Measurements from ENCODE around the gene WHRN. TPM values are rescaled to one million over a fixed set of nuclear protein-coding genes. Genes with fewer than 3 reads are reported as not detected.

The WHRN gene
- total RNA-seq, 1 experiment from 2014 or later, result 24.3 TPM

- TF ChIP-seq, protein P1, sequence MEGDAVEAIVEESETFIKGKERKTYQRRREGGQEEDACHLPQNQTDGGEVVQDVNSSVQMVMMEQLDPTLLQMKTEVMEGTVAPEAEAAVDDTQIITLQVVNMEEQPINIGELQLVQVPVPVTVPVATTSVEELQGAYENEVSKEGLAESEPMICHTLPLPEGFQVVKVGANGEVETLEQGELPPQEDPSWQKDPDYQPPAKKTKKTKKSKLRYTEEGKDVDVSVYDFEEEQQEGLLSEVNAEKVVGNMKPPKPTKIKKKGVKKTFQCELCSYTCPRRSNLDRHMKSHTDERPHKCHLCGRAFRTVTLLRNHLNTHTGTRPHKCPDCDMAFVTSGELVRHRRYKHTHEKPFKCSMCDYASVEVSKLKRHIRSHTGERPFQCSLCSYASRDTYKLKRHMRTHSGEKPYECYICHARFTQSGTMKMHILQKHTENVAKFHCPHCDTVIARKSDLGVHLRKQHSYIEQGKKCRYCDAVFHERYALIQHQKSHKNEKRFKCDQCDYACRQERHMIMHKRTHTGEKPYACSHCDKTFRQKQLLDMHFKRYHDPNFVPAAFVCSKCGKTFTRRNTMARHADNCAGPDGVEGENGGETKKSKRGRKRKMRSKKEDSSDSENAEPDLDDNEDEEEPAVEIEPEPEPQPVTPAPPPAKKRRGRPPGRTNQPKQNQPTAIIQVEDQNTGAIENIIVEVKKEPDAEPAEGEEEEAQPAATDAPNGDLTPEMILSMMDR (IDR thresholded peaks at IDR 0.05), result no peak
- no peak for TF ChIP-seq KAT7 (CRISPR knock-in tag; IDR thresholded peaks at IDR 0.05; ENCODE audit: borderline replicate concordance)
- TF ChIP-seq ATF1 (CRISPR knock-in tag; IDR thresholded peaks at IDR 0.05), result no peak
- TF ChIP-seq, protein P2, sequence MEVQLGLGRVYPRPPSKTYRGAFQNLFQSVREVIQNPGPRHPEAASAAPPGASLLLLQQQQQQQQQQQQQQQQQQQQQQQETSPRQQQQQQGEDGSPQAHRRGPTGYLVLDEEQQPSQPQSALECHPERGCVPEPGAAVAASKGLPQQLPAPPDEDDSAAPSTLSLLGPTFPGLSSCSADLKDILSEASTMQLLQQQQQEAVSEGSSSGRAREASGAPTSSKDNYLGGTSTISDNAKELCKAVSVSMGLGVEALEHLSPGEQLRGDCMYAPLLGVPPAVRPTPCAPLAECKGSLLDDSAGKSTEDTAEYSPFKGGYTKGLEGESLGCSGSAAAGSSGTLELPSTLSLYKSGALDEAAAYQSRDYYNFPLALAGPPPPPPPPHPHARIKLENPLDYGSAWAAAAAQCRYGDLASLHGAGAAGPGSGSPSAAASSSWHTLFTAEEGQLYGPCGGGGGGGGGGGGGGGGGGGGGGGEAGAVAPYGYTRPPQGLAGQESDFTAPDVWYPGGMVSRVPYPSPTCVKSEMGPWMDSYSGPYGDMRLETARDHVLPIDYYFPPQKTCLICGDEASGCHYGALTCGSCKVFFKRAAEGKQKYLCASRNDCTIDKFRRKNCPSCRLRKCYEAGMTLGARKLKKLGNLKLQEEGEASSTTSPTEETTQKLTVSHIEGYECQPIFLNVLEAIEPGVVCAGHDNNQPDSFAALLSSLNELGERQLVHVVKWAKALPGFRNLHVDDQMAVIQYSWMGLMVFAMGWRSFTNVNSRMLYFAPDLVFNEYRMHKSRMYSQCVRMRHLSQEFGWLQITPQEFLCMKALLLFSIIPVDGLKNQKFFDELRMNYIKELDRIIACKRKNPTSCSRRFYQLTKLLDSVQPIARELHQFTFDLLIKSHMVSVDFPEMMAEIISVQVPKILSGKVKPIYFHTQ (CRISPR knock-in tag; IDR thresholded peaks at IDR 0.05), result no peak
These were observed 41.6 kb upstream of the WHRN start (continued) for GRCh38 chr9:114546851-114547250.

GRCh38 chr9:114545055-114545454, 39.8 kb upstream of the WHRN start:
- peaks cover 12% of the 10 kb centered on the region for H3K4me1 Mint-ChIP-seq
- DNase-seq (ENCODE audit: low spot score) (no peak), ATAC-seq (no peak)
- ChIA-PET CTCF (interaction anchor here (0.9 kb wide), 1 partner anchor 108 kb away, joined by 3 read pairs; no protein-coding TSS in a partner anchor), POLR2A (no interaction called here)
- no peaks in the 10 kb centered on the region for H3K9me3 Mint-ChIP-seq
- no peaks in the 10 kb centered on the region for H3K36me3 Mint-ChIP-seq
- no peak overlapping the region for H3K27ac Mint-ChIP-seq
- peaks cover 4% of the 10 kb centered on the region; the same call in 1 of the 2 replicates for H3K27me3 Mint-ChIP-seq (ENCODE audit: low read depth)
- no peak overlapping the region for H3K4me3 Mint-ChIP-seq
- TF ChIP-seq ZNF425 (CRISPR knock-in tag; conservative IDR thresholded peaks at IDR 0.05) (no peak), ATF2 (CRISPR knock-in tag; IDR thresholded peaks at IDR 0.05; ENCODE audit: borderline replicate concordance, low read depth) (no peak), ELF4 (CRISPR knock-in tag; IDR thresholded peaks at IDR 0.05; ENCODE audit: low read depth) (no peak), NR3C1 (CRISPR knock-in tag; conservative IDR thresholded peaks at IDR 0.05; ENCODE audit: low read depth) (no peak), ZNF121 (CRISPR knock-in tag; IDR thresholded peaks at IDR 0.05) (no peak), HMGXB4 (CRISPR knock-in tag; IDR thresholded peaks at IDR 0.05) (no peak), ZNF512 (CRISPR knock-in tag; IDR thresholded peaks at IDR 0.05; ENCODE audit: borderline replicate concordance) (no peak), GTF2I (CRISPR knock-in tag; conservative IDR thresholded peaks at IDR 0.05) (no peak), ZSCAN18 (CRISPR knock-in tag; IDR thresholded peaks at IDR 0.05) (no peak), JAZF1 (CRISPR knock-in tag; IDR thresholded peaks at IDR 0.05) (no peak), SMAD4 (CRISPR knock-in tag; IDR thresholded peaks at IDR 0.05) (no peak), SOX15 (CRISPR knock-in tag; IDR thresholded peaks at IDR 0.05) (no peak), FOXP1 (CRISPR knock-in tag; IDR thresholded peaks at IDR 0.05; ENCODE audit: borderline replicate concordance) (no peak), MAX (CRISPR knock-in tag; IDR thresholded peaks at IDR 0.05) (no peak), IRF2 (CRISPR knock-in tag; IDR thresholded peaks at IDR 0.05; ENCODE audit: borderline replicate concordance, low read depth) (no peak)
- TF ChIP-seq, protein P3, sequence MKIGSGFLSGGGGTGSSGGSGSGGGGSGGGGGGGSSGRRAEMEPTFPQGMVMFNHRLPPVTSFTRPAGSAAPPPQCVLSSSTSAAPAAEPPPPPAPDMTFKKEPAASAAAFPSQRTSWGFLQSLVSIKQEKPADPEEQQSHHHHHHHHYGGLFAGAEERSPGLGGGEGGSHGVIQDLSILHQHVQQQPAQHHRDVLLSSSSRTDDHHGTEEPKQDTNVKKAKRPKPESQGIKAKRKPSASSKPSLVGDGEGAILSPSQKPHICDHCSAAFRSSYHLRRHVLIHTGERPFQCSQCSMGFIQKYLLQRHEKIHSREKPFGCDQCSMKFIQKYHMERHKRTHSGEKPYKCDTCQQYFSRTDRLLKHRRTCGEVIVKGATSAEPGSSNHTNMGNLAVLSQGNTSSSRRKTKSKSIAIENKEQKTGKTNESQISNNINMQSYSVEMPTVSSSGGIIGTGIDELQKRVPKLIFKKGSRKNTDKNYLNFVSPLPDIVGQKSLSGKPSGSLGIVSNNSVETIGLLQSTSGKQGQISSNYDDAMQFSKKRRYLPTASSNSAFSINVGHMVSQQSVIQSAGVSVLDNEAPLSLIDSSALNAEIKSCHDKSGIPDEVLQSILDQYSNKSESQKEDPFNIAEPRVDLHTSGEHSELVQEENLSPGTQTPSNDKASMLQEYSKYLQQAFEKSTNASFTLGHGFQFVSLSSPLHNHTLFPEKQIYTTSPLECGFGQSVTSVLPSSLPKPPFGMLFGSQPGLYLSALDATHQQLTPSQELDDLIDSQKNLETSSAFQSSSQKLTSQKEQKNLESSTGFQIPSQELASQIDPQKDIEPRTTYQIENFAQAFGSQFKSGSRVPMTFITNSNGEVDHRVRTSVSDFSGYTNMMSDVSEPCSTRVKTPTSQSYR (CRISPR knock-in tag; IDR thresholded peaks at IDR 0.05), result no peak
